DND-41 (cell line): ENCODE data around the gene ZNF592.

Experiments
- CTCF ChIP-seq: IDR thresholded peaks from 2 replicates; pipeline ENCODE4 v1.5.1; 2012; ENCODE audit warnings: borderline replicate concordance, low read length, moderate library complexity, mild to moderate bottlenecking; ENCODE audit not compliant: poor library complexity, severe bottlenecking; ENCODE audit errors: extremely low read depth
- EZH2 ChIP-seq: IDR thresholded peaks from 3 replicates; pipeline ENCODE4 v1.6.1; 2012; ENCODE audit warnings: borderline replicate concordance, low read depth, mild to moderate bottlenecking, moderate library complexity, low read length, inconsistent platforms; ENCODE audit not compliant: severe bottlenecking

GRCh38 chr15:84747416-84748273 is 747 bp upstream of the ZNF592 start:
- TF ChIP-seq CTCF (peak; percentile 19), EZH2 (no peak)
